K562 treated with DMSO at 1 percent for 4 hours (cell line): Measurements from ENCODE around the gene SLC35F2. TPM values are rescaled to one million over a fixed set of nuclear protein-coding genes. Genes with fewer than 3 reads are reported as not detected.

Experiments used
- total RNA-seq: library from RNA; unstranded; fragments of 300-600 nt; gene quantifications from 2 replicates; pipeline ENCODE4 v1.2.3, GENCODE V29; 2022; ENCODE audit not compliant: insufficient read depth

SLC35F2 gene, protein sequence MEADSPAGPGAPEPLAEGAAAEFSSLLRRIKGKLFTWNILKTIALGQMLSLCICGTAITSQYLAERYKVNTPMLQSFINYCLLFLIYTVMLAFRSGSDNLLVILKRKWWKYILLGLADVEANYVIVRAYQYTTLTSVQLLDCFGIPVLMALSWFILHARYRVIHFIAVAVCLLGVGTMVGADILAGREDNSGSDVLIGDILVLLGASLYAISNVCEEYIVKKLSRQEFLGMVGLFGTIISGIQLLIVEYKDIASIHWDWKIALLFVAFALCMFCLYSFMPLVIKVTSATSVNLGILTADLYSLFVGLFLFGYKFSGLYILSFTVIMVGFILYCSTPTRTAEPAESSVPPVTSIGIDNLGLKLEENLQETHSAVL
- total RNA-seq, result 11.6 and 14.2 TPM in 2 replicates

DNA sequence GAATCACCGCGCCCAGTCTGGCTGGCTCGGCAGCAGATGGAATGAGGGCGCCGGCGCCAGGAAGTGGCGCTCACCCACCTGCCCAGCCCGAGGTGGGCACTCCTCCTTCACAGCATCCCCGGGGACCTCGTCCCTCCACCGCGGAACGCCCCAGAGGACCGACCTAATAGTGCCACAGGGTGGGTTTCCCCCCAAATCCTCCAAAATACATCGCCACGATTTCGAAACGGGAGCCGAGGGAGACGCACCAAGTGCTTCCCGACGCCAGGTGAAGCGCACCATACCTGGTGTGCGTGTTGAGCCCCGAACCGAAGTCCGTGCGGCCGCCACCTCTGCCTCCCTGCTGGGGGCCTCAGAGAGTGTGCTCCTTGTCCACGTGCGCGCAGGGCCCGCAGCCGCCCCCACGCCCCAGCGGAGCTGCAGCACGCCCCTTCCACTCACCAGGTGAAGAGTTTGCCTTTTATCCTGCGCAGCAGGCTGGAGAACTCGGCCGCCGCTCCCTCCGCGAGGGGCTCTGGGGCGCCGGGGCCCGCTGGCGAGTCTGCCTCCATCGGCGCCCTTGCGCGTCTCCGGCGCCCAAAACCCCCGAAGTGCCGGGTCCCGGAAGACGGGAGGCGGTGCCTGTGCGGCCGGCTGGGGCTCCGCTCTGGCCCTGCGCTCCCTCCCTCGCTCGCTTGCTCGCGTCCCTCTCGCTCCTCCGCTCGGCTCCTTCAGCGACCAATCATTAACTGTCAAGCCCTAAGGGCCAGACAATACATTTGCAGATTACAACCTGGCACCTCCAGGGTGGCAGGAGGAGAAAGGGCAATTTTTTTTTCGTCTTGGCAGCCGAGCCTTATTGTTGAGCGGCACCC is at the start of gene SLC35F2:
Gene SLC35F2, minus strand, starts transcription at position 571 of the 854 bp plus-strand sequence. Its CDS starts 20 bp downstream, at position 551.

Other genes with a start within 250 kb of the SLC35F2 start
- gene SLN, start 146.7 kb downstream of the SLC35F2 start, total RNA-seq, result not detected in 2 replicates
- gene RAB39A, start 69.7 kb upstream of the SLC35F2 start, total RNA-seq, result not detected in 2 replicates
- gene CUL5, start 150.1 kb upstream of the SLC35F2 start, total RNA-seq, result 9.0 and 10.3 TPM in 2 replicates